Measurements from ENCODE around the gene PDE4A.

DNA sequence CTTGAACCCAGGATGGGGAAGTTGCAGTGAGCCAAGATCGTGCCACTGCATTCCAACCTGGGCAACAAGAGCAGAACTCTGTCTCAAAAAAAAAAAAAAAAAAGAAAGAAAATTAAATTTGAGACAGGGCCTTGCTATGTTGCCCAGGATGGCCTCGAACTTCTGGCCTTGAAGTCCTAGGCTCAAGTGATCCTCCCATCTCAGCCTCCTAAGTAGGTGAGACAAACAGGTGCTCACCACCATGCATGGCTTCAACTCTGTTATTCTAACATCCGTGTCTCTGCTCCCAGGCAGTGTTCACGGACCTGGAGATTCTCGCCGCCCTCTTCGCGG, 40.3 kb downstream of the PDE4A start:
- TF ChIP-seq, protein P1, sequence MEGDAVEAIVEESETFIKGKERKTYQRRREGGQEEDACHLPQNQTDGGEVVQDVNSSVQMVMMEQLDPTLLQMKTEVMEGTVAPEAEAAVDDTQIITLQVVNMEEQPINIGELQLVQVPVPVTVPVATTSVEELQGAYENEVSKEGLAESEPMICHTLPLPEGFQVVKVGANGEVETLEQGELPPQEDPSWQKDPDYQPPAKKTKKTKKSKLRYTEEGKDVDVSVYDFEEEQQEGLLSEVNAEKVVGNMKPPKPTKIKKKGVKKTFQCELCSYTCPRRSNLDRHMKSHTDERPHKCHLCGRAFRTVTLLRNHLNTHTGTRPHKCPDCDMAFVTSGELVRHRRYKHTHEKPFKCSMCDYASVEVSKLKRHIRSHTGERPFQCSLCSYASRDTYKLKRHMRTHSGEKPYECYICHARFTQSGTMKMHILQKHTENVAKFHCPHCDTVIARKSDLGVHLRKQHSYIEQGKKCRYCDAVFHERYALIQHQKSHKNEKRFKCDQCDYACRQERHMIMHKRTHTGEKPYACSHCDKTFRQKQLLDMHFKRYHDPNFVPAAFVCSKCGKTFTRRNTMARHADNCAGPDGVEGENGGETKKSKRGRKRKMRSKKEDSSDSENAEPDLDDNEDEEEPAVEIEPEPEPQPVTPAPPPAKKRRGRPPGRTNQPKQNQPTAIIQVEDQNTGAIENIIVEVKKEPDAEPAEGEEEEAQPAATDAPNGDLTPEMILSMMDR (IDR thresholded peaks at IDR 0.05): no peak
- no peak for TF ChIP-seq POLR2A (IDR thresholded peaks at IDR 0.05)

Measured in suprapubic skin (tissue), 3 donors.